ENCODE results near the gene GLRX3. TPM values are rescaled to one million over a fixed set of nuclear protein-coding genes. Genes with fewer than 3 reads are reported as not detected.

Gene GLRX3
- total RNA-seq, 1 experiment from 2014 or later: 188 TPM

GRCh38 chr10:130146042-130146441 is 9.9 kb downstream of the GLRX3 start:
- Histone ChIP-seq H3K9me3 (ENCODE audit: control insufficient read depth, insufficient read depth, low read depth, low read length) (no peaks in the 10 kb centered on the region), H3K36me3 (ENCODE audit: control insufficient read depth, insufficient read depth, low read length) (peaks cover 3% of the 10 kb centered on the region; the same call in 1 of the 2 replicates), H3K27me3 (ENCODE audit: control insufficient read depth, insufficient read depth, low read length) (no peaks in the 10 kb centered on the region), H3K4me1 (ENCODE audit: control insufficient read depth, insufficient read depth, low read length) (peaks cover 9% of the 10 kb centered on the region), H3K27ac (ENCODE audit: low read length) (no peak overlapping the region), H3K4me3 (ENCODE audit: low read depth in 2 of 2, low read length in 2 of 2) (no peak overlapping the region)
- in situ Hi-C loops (cut with HindIII; ENCODE audit: low pct_unique_long_range_greater_than_20kb, low sequenced_read_pairs): no loop called here
- BruUV-seq (replicated peaks): no TSS peak
- intact Hi-C loops (cut with micrococcal nuclease; ENCODE audit: unreplicated experiment): no loop called here
- TF ChIP-seq TCF7L2 (IDR thresholded peaks at IDR 0.05; ENCODE audit: low read depth, low read length) (no peak), REST (IDR thresholded peaks at IDR 0.05; ENCODE audit: insufficient read depth in 1 of 2, low read depth in 2 of 2, low read length in 1 of 2) (no peak), CTCF (IDR thresholded peaks at IDR 0.05) (no peak), POLR2AphosphoS5 (IDR thresholded peaks at IDR 0.05; ENCODE audit: low read depth, low read length) (no peak), SIN3A (IDR thresholded peaks at IDR 0.05; ENCODE audit: borderline replicate concordance, insufficient read depth, low read depth, low read length) (no peak)
- CTCF ChIA-PET: no interaction called here
- POLR2A ChIA-PET: no interaction called here
- ATAC-seq: no peak
- no peak for DNase-seq (ENCODE audit: low read depth, low spot score)

GRCh38 chr10:130159192-130159794 is 23.1 kb downstream of the GLRX3 start:
- H3K36me3 ChIP-seq (ENCODE audit: control insufficient read depth, insufficient read depth, low read length): peaks cover 16% of the 10 kb centered on the region
- intact Hi-C loops (cut with micrococcal nuclease; ENCODE audit: unreplicated experiment) (no loop called here), in situ Hi-C loops (cut with HindIII; ENCODE audit: low pct_unique_long_range_greater_than_20kb, low sequenced_read_pairs) (no loop called here)
- H3K9me3 ChIP-seq (ENCODE audit: control insufficient read depth, insufficient read depth, low read depth, low read length): no peaks in the 10 kb centered on the region
- H3K4me3 ChIP-seq (ENCODE audit: low read depth in 2 of 2, low read length in 2 of 2): no peak overlapping the region
- no peak for DNase-seq (ENCODE audit: low read depth, low spot score)
- H3K27ac ChIP-seq (ENCODE audit: low read length): no peak overlapping the region
- peaks cover 3% of the 10 kb centered on the region; the same call in 1 of the 2 replicates for H3K4me1 ChIP-seq (ENCODE audit: control insufficient read depth, insufficient read depth, low read length)
- TF ChIP-seq REST (IDR thresholded peaks at IDR 0.05; ENCODE audit: insufficient read depth in 1 of 2, low read depth in 2 of 2, low read length in 1 of 2) (no peak), CTCF (IDR thresholded peaks at IDR 0.05) (no peak), TCF7L2 (IDR thresholded peaks at IDR 0.05; ENCODE audit: low read depth, low read length) (no peak), POLR2AphosphoS5 (IDR thresholded peaks at IDR 0.05; ENCODE audit: low read depth, low read length) (no peak), SIN3A (IDR thresholded peaks at IDR 0.05; ENCODE audit: borderline replicate concordance, insufficient read depth, low read depth, low read length) (no peak)
- ChIA-PET POLR2A (no interaction called here), CTCF (no interaction called here)
- no peak for ATAC-seq
- no TSS peak for BruUV-seq (replicated peaks)
- H3K27me3 ChIP-seq (ENCODE audit: control insufficient read depth, insufficient read depth, low read length): no peaks in the 10 kb centered on the region

Measured in Panc1 (cell line).